ENCODE measurements around the gene OPRL1.

The OPRL1 gene

GRCh38 chr20:64042054-64042781, 37.7 kb upstream of the OPRL1 start:
- no peak for DNase-seq (ENCODE audit: low read depth in 2 of 2)

GRCh38 chr20:64043768-64044167, 36.1 kb upstream of the OPRL1 start:
- no peak for DNase-seq (ENCODE audit: low read depth in 2 of 2)

- no peak for DNase-seq (ENCODE audit: low read depth in 2 of 2)
Observed at GRCh38 chr20:64044484-64045247, 35.2 kb upstream of the OPRL1 start.

- DNase-seq (ENCODE audit: low read depth in 2 of 2) = no peak
Observed at GRCh38 chr20:64045346-64046011, 34.4 kb upstream of the OPRL1 start.

- no peak for DNase-seq (ENCODE audit: low read depth in 2 of 2)
Observed at GRCh38 chr20:64047046-64047389, 32.9 kb upstream of the OPRL1 start.

- no peak for DNase-seq (ENCODE audit: low read depth in 2 of 2)
Observed at GRCh38 chr20:64047968-64048401, 31.9 kb upstream of the OPRL1 start.

- DNase-seq (ENCODE audit: low read depth in 2 of 2) = no peak
Observed at GRCh38 chr20:64048402-64049044, 31.4 kb upstream of the OPRL1 start.

- DNase-seq (ENCODE audit: low read depth in 2 of 2) = no peak
Observed at GRCh38 chr20:64049060-64049877, 30.6 kb upstream of the OPRL1 start, which contains the start of gene SOX18. TSS of gene SOX18 (minus strand) at chr20:64049639. CDS start at chr20:64049516, 123 bp downstream.

GRCh38 chr20:64049878-64050260, 30.0 kb upstream of the OPRL1 start:
- DNase-seq (ENCODE audit: low read depth in 2 of 2) = no peak

GRCh38 chr20:64050261-64051032, 29.4 kb upstream of the OPRL1 start:
- DNase-seq (ENCODE audit: low read depth in 2 of 2) = no peak

- DNase-seq (ENCODE audit: low read depth in 2 of 2) = no peak
Observed at GRCh38 chr20:64051033-64051452, 28.8 kb upstream of the OPRL1 start.

- DNase-seq (ENCODE audit: low read depth in 2 of 2) = no peak
Observed at GRCh38 chr20:64051561-64052325, 28.1 kb upstream of the OPRL1 start.

- no peak for DNase-seq (ENCODE audit: low read depth in 2 of 2)
Observed at GRCh38 chr20:64052326-64052722, 27.6 kb upstream of the OPRL1 start.

- no peak for DNase-seq (ENCODE audit: low read depth in 2 of 2)
Observed at GRCh38 chr20:64052987-64053840, 26.7 kb upstream of the OPRL1 start.

GRCh38 chr20:64053841-64054661, 25.8 kb upstream of the OPRL1 start:
- no peak for DNase-seq (ENCODE audit: low read depth in 2 of 2)

GRCh38 chr20:64055396-64055892, 24.4 kb upstream of the OPRL1 start:
- DNase-seq (ENCODE audit: low read depth in 2 of 2) = no peak

GRCh38 chr20:64055893-64056638, 23.8 kb upstream of the OPRL1 start:
- DNase-seq (ENCODE audit: low read depth in 2 of 2) = no peak

All from stimulated activated CD4-positive, alpha-beta T cell treated with anti-CD3 and anti-CD28 coated beads, Interleukin-15, amount 100 ng/mL, for 48 hours (primary cell).